Activated naive CD4-positive, alpha-beta T cell treated with anti-CD3 and anti-CD28 coated beads, Interleukin-2, amount 50 U/mL, for 72 hours (primary cell): ENCODE results near the gene C17orf78. TPM values are rescaled to one million over a fixed set of nuclear protein-coding genes. Genes with fewer than 3 reads are reported as not detected.
"Not testable (repeated sequence)": the region's sequence is repeated elsewhere in the genome, so short reads cannot be mapped to it uniquely, and the experiment has no call there.

Source experiments
- ATAC-seq, 2 donors: fragments of 150-1000 bp; cut with Tn5 transposase; 2 replicates each; pipeline ENCODE4 v1.10.0; 2021; ENCODE audit warnings: mild to moderate bottlenecking in 2 of 2, moderate library complexity in 2 of 2
- DNase-seq, 2 donors: peaks; one replicate each; pipeline ENCODE4 v3.0.0; 2021 to 2022; ENCODE audit warnings: low spot score in 2 of 2
- H3K27ac Mint-ChIP-seq, 2 donors: one replicate each; pipeline ENCODE4 v1.8.0; 2022; ENCODE audit warnings: mild to moderate bottlenecking in 2 of 2, mixed read lengths in 2 of 2
- H3K36me3 Mint-ChIP-seq, 2 donors: one replicate each; pipeline ENCODE4 v1.8.0; 2022; ENCODE audit warnings: mixed read lengths in 2 of 2
- H3K9me3 Mint-ChIP-seq, 2 donors: one replicate each; pipeline ENCODE4 v1.8.0; 2022; ENCODE audit warnings: mixed read lengths in 2 of 2
- total RNA-seq, 2 donors: library from RNA; stranded (reverse); gene quantifications; one replicate each; pipeline ENCODE4 v1.2.3, GENCODE V29; 2022

Gene C17orf78
- total RNA-seq, 2 donors from 2014 or later: not detected

DNA sequence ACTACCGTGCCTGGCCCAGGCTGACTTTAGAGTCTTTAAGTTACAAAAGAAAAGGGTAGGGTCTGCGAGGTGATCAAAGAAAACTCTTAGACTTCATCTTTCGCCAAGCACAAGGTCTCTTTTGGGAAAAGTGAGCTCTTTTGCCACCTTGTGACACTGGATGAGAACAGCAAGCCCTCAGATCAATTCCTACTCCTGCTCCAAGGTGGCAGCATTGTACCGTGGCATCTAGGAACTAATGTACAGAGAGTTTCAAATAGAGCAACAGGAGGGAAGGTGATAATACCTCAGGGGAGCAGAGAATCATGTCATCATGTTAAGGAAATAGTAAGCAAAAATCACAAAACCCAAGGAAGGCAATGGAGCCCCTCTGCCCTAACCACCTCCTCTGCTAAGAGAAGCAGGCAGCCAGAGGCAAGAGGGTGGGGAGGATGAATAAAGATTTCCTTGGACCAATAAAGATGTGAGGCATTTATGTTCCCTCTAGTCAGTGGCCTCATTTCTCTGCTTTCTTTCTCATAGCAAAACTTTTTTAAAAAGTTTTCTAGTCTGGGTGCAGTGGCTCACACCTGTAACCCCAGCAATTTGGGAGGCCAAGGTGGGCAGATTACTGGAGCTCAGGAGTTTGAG is 2.1 kb upstream of the C17orf78 start:
- DNase-seq (peak; percentile 62 to 64), ATAC-seq (peak; percentile 92 to 97)
- Mint-ChIP-seq H3K36me3 (no peaks in the 10 kb centered on the region), H3K9me3 (no peaks in the 10 kb centered on the region), H3K27ac (peak overlapping the region in 1 of 2 donors; percentile 80)

DNA sequence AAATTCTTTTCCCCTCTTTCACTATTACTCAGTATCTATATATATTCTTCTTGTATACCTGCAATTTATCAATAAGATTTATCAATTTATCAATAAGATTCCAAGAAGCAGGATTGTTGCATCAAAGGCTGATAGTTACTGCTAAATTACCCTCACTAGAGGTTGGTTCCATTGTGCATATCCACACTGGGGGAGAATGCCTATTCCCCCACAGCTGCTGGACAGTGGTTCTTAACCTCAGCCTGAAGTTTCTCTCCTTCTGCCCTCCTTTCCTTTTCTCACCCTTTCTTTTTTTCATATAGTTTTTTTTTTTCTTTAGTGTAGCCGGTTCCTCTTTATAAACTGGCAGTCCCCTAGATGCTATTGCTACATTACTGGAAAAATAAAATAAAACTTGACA is 6.3 kb downstream of the C17orf78 start:
- Mint-ChIP-seq H3K9me3 (no peaks in the 10 kb centered on the region), H3K27ac (no peak overlapping the region), H3K36me3 (no peaks in the 10 kb centered on the region)
- DNase-seq (no peak), ATAC-seq (no peak)

DNA sequence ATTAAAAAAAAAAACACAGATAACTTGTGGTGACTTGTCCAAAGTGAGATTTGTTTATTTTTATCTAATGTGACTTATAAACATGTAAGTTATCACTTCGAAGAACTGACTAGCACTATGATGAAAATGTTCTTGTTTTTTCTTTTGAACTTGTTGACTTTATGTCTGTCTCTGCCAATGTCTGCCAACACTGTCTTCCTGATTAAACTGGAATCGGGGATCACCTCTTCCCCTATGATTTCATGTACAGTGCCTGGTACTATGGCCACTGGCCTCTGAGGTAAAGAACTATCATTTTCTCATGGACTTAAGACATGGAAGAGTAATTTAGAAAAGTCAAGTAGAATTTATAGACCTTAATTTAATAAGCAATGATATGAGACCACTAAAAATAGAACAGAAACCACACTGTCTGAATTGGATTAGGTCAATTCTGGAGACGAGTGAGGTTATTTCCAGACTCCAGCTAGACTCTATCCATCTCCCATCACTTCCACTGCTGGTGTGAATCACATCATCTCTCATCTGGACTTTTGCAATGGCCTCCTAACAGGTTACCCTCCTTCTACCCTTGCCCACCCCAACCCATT is 8.9 kb downstream of the C17orf78 start:
- ATAC-seq (no peak), DNase-seq (no peak)
- H3K9me3 Mint-ChIP-seq: no peaks in the 10 kb centered on the region
- H3K36me3 Mint-ChIP-seq: no peaks in the 10 kb centered on the region
- H3K27ac Mint-ChIP-seq: no peak overlapping the region

DNA sequence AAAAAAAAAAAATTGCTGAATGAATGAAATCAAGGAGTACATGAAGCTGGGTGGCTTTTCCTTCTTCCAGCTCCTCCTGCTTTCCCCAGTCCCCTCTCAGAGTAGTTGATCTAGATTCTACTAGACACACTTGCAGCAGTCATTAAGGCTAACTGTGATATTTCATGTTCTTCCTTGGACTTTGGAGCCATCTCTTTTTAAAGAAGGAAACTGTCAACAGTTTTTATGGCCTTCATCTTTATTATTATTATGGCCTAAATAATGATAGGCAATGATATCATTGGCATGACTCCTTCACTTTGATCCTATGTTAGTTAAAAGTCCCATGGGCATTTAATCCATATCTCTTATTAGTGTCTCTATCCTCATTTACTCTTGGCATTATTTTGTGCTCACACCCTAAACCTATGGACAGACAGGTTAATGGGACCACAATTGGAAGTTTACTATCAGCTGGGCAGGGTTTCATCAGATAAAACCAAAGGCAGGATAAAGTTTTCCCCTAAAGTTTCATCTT is 9.7 kb downstream of the C17orf78 start:
- Mint-ChIP-seq H3K27ac (no peak overlapping the region), H3K9me3 (no peaks in the 10 kb centered on the region), H3K36me3 (no peaks in the 10 kb centered on the region)
- ATAC-seq (no peak), DNase-seq (no peak)

DNA sequence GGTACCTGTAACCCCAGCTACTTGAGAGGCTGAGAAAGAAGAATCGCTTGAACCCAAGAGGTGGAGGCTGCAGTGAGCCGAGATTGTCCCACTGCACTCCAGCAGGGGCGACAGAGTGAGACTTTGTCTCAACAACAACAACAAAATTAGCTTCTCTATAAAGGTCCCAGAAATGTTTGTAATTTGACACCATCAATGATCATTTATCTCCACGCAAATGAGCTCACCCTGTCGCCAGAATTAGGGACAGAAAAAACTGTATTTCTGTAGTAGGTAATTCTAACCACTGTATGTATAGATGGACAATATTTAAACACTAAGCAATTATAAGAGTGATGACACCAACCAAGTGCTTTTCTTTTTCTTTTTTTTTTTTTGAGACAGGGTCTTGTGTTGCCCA is 10.7 kb downstream of the C17orf78 start:
- H3K36me3 Mint-ChIP-seq: no peaks in the 10 kb centered on the region
- H3K27ac Mint-ChIP-seq: no peak overlapping the region

DNA sequence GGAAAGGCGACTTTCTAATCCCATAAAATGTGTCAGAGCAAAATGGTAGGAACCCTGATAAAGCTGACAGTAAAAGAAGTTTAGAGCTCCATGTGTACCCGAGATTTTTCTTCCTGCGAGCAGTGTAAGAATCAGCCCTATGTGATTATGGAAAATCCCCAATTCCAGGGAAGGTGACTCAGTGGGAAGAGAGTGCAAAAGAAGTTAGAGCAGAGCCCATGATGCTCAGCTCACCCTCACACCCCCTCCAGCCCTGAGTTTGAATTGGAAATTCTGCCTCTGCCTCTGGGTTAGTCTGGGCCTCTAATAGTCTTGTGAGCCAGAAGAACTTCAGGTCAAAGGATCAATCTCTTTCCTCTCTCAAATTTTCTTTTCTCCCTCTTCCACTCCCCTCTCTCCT is 12.5 kb downstream of the C17orf78 start:
- no peaks in the 10 kb centered on the region for H3K9me3 Mint-ChIP-seq
- H3K27ac Mint-ChIP-seq: no peak overlapping the region
- ATAC-seq: no peak
- H3K36me3 Mint-ChIP-seq: no peaks in the 10 kb centered on the region
- no peak for DNase-seq

More for the DNA sequence above, 10.7 kb downstream of the C17orf78 start:
- H3K9me3 Mint-ChIP-seq: no peaks in the 10 kb centered on the region
- no peak for DNase-seq
- ATAC-seq: no peak

DNA sequence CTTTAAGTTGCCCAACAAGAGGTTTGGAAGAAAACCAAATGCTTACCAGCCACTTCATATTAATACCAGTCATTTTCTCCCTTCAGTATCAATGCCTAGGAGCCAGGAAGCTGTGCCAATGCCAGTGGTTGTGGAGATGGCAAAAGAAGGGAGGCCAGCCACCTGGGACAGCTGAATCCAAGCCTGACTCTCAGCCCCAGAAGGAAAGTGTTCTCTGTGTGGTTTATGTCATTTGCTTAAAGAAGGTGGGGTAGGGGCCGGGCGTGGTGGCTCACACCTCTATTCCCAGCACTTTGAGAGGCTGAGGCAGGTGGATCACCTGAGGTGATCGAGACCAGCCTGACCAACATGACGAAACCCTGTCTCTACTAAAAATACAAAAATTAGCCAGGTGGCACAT is 13.4 kb downstream of the C17orf78 start:
- Mint-ChIP-seq H3K27ac (peak overlapping the region in 1 of 2 donors; percentile 14), H3K36me3 (no peaks in the 10 kb centered on the region), H3K9me3 (no peaks in the 10 kb centered on the region)
- DNase-seq (no peak), ATAC-seq (no peak)

DNA sequence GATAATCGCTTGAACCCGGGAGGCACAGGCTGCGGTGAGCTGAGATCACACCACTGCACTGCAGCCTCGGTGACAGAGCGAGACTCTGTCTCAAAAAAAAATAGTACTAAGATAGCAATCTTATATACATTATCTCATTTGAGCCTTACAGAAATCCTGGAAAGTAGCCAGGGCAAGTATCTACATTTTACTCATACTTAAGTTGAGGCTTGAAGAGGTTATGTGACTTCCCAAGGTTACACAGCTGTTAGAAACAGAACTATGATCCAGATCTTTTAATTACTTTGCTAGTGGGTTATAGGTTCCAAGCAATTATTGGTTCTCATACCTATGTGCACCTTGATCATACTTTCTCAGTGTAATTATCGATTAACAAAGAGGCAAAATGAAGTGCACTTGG is 15.4 kb downstream of the C17orf78 start:
- no peak for DNase-seq
- H3K36me3 Mint-ChIP-seq: no peaks in the 10 kb centered on the region
- ATAC-seq: peak in 1 of 2 donors; percentile 20
- no peaks in the 10 kb centered on the region for H3K9me3 Mint-ChIP-seq
- no peak overlapping the region for H3K27ac Mint-ChIP-seq

DNA sequence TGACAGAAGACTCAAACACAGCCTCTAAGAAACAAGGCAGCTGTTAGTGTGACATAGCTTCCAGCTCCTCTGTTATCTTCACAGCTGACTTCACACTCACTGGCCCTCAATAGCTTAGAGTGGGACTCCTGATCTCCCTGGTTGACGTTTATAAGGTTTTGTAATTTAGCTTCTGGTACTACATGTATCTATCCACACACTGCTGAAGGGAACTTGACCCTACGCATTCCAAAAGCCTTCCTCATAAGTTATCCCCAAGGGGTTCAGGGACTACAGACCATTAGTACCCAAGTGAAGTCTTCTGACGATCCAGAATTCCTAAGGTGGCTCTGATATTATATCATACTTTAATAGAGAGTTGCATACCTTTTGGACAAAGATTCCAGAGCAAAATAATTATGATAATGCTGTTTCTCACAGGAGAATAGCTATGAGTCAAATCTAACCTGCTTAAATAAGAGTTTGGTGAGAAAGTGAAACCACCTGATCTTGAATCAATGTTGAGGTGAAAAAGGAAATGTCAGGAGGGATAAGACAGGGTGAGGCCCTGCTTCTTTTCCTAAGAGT is 16.3 kb downstream of the C17orf78 start:
- no peaks in the 10 kb centered on the region for H3K36me3 Mint-ChIP-seq
- no peak for DNase-seq
- H3K27ac Mint-ChIP-seq: no peak overlapping the region
- ATAC-seq: peak; percentile 88 to 91
- H3K9me3 Mint-ChIP-seq: no peaks in the 10 kb centered on the region

DNA sequence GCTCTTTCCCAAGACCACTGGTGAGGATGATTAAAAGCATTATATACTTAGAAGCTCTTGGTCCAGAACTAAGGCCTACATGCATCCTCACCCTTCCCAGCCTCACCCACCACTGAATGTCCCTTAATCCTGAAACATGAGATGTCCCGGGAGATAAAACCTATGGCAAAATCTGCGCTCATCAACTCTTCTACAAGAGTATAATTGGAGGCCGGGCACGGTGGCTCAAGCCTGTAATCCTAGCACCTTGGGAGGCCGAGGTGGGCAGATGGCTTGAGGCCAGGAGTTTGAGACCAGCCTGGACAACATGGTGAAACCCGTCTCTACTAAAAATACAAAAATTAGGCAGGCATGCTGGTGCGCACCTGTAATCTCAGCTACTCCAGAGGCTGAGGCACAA is 17.6 kb downstream of the C17orf78 start:
- Mint-ChIP-seq H3K27ac (no peak overlapping the region), H3K36me3 (no peaks in the 10 kb centered on the region), H3K9me3 (no peaks in the 10 kb centered on the region)
- no peak for DNase-seq
- ATAC-seq: no peak

DNA sequence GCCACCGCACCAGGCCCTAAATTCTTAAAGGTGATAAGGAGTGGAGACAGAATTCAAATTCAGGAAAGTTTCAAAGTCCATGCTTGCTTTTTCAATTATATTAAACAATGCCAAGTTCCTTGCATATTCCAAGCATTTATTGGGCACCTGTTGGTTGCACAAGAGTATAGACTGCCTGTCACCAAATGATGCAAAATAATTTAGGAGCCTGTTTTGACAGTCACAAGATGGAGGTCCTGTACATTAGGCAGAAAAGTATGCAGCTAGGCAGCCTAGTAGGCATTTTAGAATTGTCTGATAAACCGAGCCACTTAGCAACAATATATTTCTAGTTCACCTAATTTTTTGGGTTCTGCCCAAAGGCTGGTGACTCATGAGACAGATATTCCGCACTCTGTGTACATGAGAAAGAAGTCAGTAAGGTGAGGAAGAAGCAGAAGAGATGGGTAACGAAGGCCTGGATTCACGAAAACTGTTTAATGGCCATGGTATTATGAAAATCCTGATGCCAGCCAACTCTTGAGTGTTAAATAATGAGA is 23.5 kb downstream of the C17orf78 start:
- DNase-seq: no peak
- Mint-ChIP-seq H3K36me3 (peaks cover 0 to 5% of the 10 kb centered on the region in 2 donors), H3K9me3 (no peaks in the 10 kb centered on the region), H3K27ac (no peak overlapping the region)
- no peak for ATAC-seq

DNA sequence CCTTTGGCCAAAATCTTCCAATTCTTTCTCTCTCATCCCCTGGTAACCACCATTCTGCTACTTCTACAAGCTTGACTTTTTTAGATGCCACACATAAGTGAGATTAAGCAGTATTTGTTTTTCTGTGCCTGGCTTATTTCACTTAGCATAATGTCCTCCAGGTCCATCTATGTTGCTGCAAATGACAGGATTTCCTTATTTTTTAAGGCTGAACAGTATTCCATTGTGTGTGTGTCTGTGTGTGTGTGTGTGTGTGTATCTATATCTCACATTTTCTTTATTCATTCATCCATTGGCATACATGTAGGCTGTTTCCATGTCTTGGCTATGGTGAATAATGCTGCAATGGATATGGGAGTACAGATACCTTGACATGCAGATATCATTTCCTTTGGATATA is 24.7 kb downstream of the C17orf78 start:
- no peaks in the 10 kb centered on the region for H3K9me3 Mint-ChIP-seq
- no peak overlapping the region for H3K27ac Mint-ChIP-seq
- ATAC-seq: no peak
- DNase-seq: no peak
- peaks cover 0 to 15% of the 10 kb centered on the region in 2 donors for H3K36me3 Mint-ChIP-seq

DNA sequence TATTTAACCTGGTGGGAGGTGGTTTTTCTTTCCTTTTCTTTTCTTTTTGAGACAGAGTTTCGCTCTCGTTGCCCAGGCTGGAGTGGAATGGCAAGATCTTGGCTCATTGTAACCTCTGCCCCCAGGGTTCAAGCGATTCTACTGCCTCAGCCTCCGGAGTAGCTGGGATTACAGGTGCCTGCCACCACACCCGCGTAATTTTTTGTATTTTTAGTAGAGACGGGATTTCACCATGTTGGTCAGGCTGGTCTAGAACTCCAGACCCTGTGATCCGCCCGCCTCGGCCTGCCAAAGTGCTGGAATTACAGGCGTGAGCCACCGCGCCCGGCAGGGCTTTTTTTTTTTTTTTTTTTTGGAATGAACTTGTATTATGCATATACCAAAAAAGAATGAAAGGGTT is 29.7 kb downstream of the C17orf78 start:
- ATAC-seq, H3K9me3 Mint-ChIP-seq, DNase-seq: not testable (repeated sequence)
- Mint-ChIP-seq H3K36me3 (peaks cover 22 to 30% of the 10 kb centered on the region in 2 donors), H3K27ac (peak overlapping the region in 1 of 2 donors; percentile 98)

DNA sequence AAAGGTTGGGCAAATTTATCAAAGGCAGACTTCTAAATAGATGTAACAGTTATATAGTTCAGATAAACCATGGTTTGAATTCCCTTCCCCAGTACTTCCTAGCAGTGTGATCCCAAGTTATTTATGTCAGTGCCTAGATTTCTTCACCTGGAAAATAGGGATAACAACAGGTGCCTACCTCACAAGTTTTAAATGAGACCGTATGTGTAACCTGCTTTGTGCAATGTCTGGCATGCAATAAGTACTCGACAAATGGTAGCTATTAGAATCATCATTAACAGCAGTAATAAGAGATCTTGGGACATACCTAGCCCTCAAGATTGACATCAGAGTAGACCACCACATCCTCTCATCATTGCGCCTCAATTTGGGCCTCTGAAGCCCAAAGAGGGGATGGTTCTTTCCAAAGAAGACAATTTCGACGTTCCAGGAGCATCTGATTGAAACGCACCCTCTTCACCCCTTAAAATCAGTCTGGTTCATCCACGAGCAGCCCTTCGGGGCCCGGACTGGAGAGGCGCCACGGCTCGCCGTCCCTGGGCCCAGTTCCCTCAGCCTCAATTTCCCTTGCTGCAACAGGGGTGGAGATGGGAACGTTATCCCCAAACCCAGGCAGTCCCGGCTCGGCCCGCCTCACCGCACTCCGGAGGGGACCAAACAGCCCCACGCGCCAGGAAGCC is 30.3 kb downstream of the C17orf78 start:
- Mint-ChIP-seq H3K36me3 (peaks cover 22 to 34% of the 10 kb centered on the region in 2 donors), H3K27ac (peak overlapping the region; percentile 98), H3K9me3 (no peaks in the 10 kb centered on the region)
- no peak for ATAC-seq
- DNase-seq: no peak

DNA sequence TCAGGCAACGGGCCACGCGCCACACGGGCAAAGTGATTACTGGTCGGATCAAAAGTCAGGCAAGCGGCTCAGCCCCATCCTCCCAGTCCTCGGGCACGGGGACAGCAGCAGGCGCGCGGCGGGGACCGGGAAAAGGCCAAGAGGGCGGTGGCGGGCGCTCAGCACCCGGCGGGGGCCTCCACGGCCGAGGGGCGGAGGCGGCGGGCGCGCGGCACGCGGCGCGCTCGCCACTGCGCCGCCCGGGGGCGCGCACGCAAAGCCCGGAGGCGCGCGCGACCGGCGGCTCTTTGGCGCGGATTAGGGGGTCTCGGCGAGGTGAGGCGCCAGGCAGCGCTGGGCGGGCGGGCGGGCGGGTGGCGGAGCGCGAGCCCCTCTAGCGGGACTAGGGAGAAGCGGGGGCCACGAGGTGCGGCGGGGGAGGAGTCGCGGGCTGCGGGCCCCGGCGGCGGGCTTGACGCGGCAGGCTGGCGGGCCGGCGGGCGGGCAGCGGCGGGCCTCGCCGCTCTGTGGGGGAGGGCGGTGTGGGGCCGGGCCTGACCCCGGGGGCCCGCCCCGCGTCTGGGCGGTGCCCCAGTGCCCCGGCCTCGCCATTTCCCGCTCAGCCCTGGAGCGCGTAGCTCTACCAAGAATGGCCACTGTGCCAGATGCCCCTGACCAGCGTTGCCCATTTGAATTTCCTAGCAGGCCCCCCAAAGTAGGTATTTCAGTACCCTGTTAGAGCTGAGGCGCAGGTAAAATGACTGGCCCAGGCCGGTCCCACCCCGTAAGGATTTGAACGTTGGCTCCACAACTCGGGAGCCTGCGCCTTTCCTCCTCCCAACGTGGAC is 31.1 kb downstream of the C17orf78 start, which contains the start of the genes ACACA and TADA2A:
Gene ACACA, minus strand, starts transcription at position 202 of the 827 bp plus-strand sequence. CDS start 537 bp downstream, outside the sequence.
Gene TADA2A, plus strand, starts transcription at position 252 of the 827 bp plus-strand sequence. CDS start 4,480 bp downstream, outside the sequence.
- H3K27ac Mint-ChIP-seq: peak within 1 kb of the TSS; percentile 98
- ATAC-seq (peak; percentile 89 to 97), DNase-seq (peak; percentile 81 to 82)
- no peaks in the 10 kb centered on the region for H3K9me3 Mint-ChIP-seq
- H3K36me3 Mint-ChIP-seq: peaks cover 22 to 41% of the 10 kb centered on the region in 2 donors

DNA sequence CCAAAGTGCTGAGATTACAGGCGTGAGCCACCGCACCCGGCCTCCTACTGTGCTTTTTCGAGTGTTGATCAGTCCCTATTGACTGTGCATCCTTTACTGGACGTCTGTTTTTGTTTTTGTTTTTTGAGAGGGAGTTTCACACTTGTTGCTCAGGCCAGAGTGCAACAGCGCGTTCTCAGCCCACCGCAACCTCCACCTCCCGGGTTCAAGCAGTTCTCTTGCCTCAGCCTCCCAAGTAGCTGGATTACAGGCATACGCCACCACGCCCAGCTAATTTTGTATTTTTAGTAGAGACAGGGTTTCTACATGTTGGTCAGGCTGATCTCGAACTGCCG is 32.3 kb downstream of the C17orf78 start:
- DNase-seq, H3K9me3 Mint-ChIP-seq, ATAC-seq: not testable (repeated sequence)
- peaks cover 22 to 51% of the 10 kb centered on the region in 2 donors for H3K36me3 Mint-ChIP-seq
- H3K27ac Mint-ChIP-seq: peak overlapping the region; percentile 94 to 98
